SK-N-SH (cell line): ENCODE measurements around the gene SNX1. TPM values are rescaled to one million over a fixed set of nuclear protein-coding genes. Genes with fewer than 3 reads are reported as not detected.

Source experiments
- CTCF ChIA-PET: fragments of 300-600, 350-600 bp; formaldehyde crosslinking; extraction: SDS; loops from one replicate; lab custom pipeline; 2021; lab: Yijun Ruan, JAX
- POLR2A ChIA-PET: fragments of 350-600 bp; sonication (Branson Sonifier 250); formaldehyde crosslinking; extraction: SDS; loops from one replicate; lab custom pipeline; 2020; ENCODE audit warnings: antibody characterized with exemption, inconsistent platforms; lab: Yijun Ruan, JAX
- DNase-seq: peaks from one replicate; pipeline ENCODE4 v3.0.0; 2012
- H2AFZ ChIP-seq: fragments of 200-600 bp; sonication (generic); 2 replicates; pipeline ENCODE4 v1.8.1; 2016; ENCODE audit warnings: antibody characterized with exemption, mild to moderate bottlenecking, low read depth
- H3F3A ChIP-seq: fragments of 200-600 bp; sonication (generic); replicated peaks from 2 replicates; pipeline ENCODE3; 2016; ENCODE audit warnings: antibody characterized with exemption, mild to moderate bottlenecking; ENCODE audit not compliant: insufficient read depth
- H3K27ac ChIP-seq, 2 experiments: fragments of 200-500 bp in 1 of 2; fragments of 200-600 bp in 1 of 2; sonication (Bioruptor generic) in 1 of 2; sonication (generic), shearing (Covaris generic) in 1 of 2; 2 replicates each; pipeline versions ENCODE4 v1.5.1 to v1.6.1; 2014 to 2016; ENCODE audit warnings: low read depth in 2 of 2, inconsistent platforms in 1 of 2, low read length in 1 of 2, mild to moderate bottlenecking in 1 of 2, mixed read lengths in 1 of 2
- H3K27me3 ChIP-seq: fragments of 200-600 bp; sonication (generic), shearing (Covaris generic); 2 replicates; pipeline ENCODE4 v1.6.1; 2016; ENCODE audit warnings: mixed run types; ENCODE audit not compliant: insufficient read depth
- H3K36me3 ChIP-seq, 2 experiments: fragments of 200-500 bp in 1 of 2; fragments of 200-600 bp in 1 of 2; sonication (Bioruptor generic) in 1 of 2; sonication (generic) in 1 of 2; replicated peaks in 1 of 2; 2 replicates each; pipeline versions ENCODE3 to v1.5.1; 2014 to 2016; ENCODE audit warnings: low read length in 1 of 2, mild to moderate bottlenecking in 1 of 2; ENCODE audit not compliant: insufficient read depth in 2 of 2, control insufficient read depth in 1 of 2
- H3K4me1 ChIP-seq, 2 experiments: fragments of 200-500 bp in 1 of 2; fragments of 200-600 bp in 1 of 2; sonication (Bioruptor generic) in 1 of 2; sonication (generic), shearing (Covaris generic) in 1 of 2; 2 replicates each; pipeline versions ENCODE4 v1.5.1 to v1.6.1; 2014 to 2016; ENCODE audit warnings: low read depth in 1 of 2, low read length in 1 of 2, mixed run types in 1 of 2; ENCODE audit not compliant: insufficient read depth in 2 of 2, control insufficient read depth in 1 of 2
- H3K4me2 ChIP-seq: fragments of 200-600 bp; sonication (generic), shearing (Covaris generic); 2 replicates; pipeline ENCODE4 v1.6.1; 2017; ENCODE audit warnings: mixed run types
- H3K4me3 ChIP-seq, 2 experiments: fragments of 200-500 bp in 1 of 2; fragments of 200-600 bp in 1 of 2; sonication (Bioruptor generic) in 1 of 2; sonication (generic), shearing (Covaris generic) in 1 of 2; 2 replicates each; pipeline versions ENCODE4 v1.5.1 to v1.8.1; 2014 to 2016; ENCODE audit warnings: low read depth in 2 of 2, inconsistent platforms in 1 of 2, low read length in 1 of 2, mild to moderate bottlenecking in 1 of 2, mixed read lengths in 1 of 2, moderate library complexity in 1 of 2
- H3K79me2 ChIP-seq: fragments of 200-600 bp; sonication (generic); 2 replicates; pipeline ENCODE4 v1.8.1; 2017; ENCODE audit warnings: mild to moderate bottlenecking; ENCODE audit not compliant: insufficient read depth
- H3K9ac ChIP-seq: fragments of 200-600 bp; sonication (generic); 2 replicates; pipeline ENCODE4 v1.6.1; 2017; ENCODE audit warnings: mixed run types
- H3K9me2 ChIP-seq: fragments of 200-600 bp; sonication (generic); 2 replicates; pipeline ENCODE4 v1.6.1; 2017; ENCODE audit warnings: mixed run types
- H3K9me3 ChIP-seq: fragments of 200-600 bp; sonication (generic); 2 replicates; pipeline ENCODE4 v1.6.1; 2017; ENCODE audit warnings: mixed run types, mild to moderate bottlenecking, moderate library complexity
- H4K20me1 ChIP-seq: fragments of 200-600 bp; sonication (generic); 2 replicates; pipeline ENCODE4 v1.6.1; 2017; ENCODE audit warnings: mild to moderate bottlenecking, mixed run types; ENCODE audit not compliant: insufficient read depth
- CHD2 ChIP-seq: fragments of 150-350 bp; IDR thresholded peaks from 2 replicates; pipeline ENCODE4 v1.6.1; 2018; ENCODE audit warnings: low read length; ENCODE audit not compliant: partially characterized antibody
- ELF1 ChIP-seq: IDR thresholded peaks from 2 replicates; pipeline ENCODE4 v1.4.0; 2012
- EZH2phosphoT487 ChIP-seq: fragments of 200-600 bp; sonication (generic); IDR thresholded peaks from 2 replicates; pipeline ENCODE4 v1.6.1; 2017; ENCODE audit warnings: low read depth, mixed run types, mild to moderate bottlenecking, antibody characterized with exemption, moderate library complexity, borderline replicate concordance
- FOSL2 ChIP-seq: IDR thresholded peaks from 2 replicates; pipeline ENCODE4 v1.4.0; 2012; ENCODE audit warnings: low read depth, mild to moderate bottlenecking, moderate library complexity, borderline replicate concordance
- FOXM1 ChIP-seq: IDR thresholded peaks from 2 replicates; pipeline ENCODE4 v1.4.0; 2012; ENCODE audit warnings: low read depth, mild to moderate bottlenecking
- GABPA ChIP-seq: IDR thresholded peaks from 2 replicates; pipeline ENCODE4 v1.4.0; 2012; ENCODE audit warnings: low read depth, mild to moderate bottlenecking
- GATA2 ChIP-seq: sonication (generic); formaldehyde crosslinking; IDR thresholded peaks from 2 replicates; pipeline ENCODE4 v1.5.0; 2020; ENCODE audit warnings: mild to moderate bottlenecking, missing genetic modification reagents
- JUND ChIP-seq: IDR thresholded peaks from 2 replicates; pipeline ENCODE4 v1.4.0; 2012
- NFIC ChIP-seq: IDR thresholded peaks from 2 replicates; pipeline ENCODE4 v1.4.0; 2012; ENCODE audit warnings: borderline replicate concordance
- NRF1 ChIP-seq: IDR thresholded peaks from 2 replicates; pipeline ENCODE4 v1.6.1; 2012; ENCODE audit warnings: low read depth, mild to moderate bottlenecking, low read length
- RAD21 ChIP-seq: IDR thresholded peaks from 2 replicates; pipeline ENCODE4 v1.6.1; 2012; ENCODE audit warnings: mild to moderate bottlenecking, low read length
- RCOR1 ChIP-seq: fragments of 150-350 bp; IDR thresholded peaks from 2 replicates; pipeline ENCODE4 v1.6.1; 2017; ENCODE audit warnings: antibody characterized with exemption, low read length
- RFX5 ChIP-seq: IDR thresholded peaks from 2 replicates; pipeline ENCODE4 v1.6.1; 2012; ENCODE audit warnings: mild to moderate bottlenecking, improper control_type of control experiment, low read length
- SIN3A ChIP-seq: IDR thresholded peaks from 2 replicates; pipeline ENCODE4 v1.6.1; 2012; ENCODE audit warnings: low read depth, mild to moderate bottlenecking, low read length, moderate library complexity, borderline replicate concordance
- SMC3 ChIP-seq: IDR thresholded peaks from 2 replicates; pipeline ENCODE4 v1.6.1; 2012; ENCODE audit warnings: low read depth, low read length, improper control_type of control experiment
- TAF1 ChIP-seq: IDR thresholded peaks from 2 replicates; pipeline ENCODE4 v1.6.1; 2012; ENCODE audit warnings: low read depth, mild to moderate bottlenecking, low read length, moderate library complexity, borderline replicate concordance
- TCF12 ChIP-seq: IDR thresholded peaks from 2 replicates; pipeline ENCODE4 v1.4.0; 2012
- YY1 ChIP-seq: IDR thresholded peaks from 2 replicates; pipeline ENCODE4 v1.4.0; 2012; ENCODE audit warnings: low read depth, mild to moderate bottlenecking
- WGBS: methylation state at CpG from one replicate; pipeline ENCODE4 v1.1.6; 2017; ENCODE audit warnings: low lambda C conversion rate; 5-methylcytosine and 5-hydroxymethylcytosine counted together
- polyA plus RNA-seq, 3 experiments: library from polyadenylated mRNA; depleted of rRNA; stranded (reverse); fragments of >200 nt; gene quantifications; 2 replicates each; pipeline ENCODE4 v1.2.3, GENCODE V29; 2012
- TF ChIP-seq, protein P1 (sequence below): IDR thresholded peaks from 2 replicates; pipeline ENCODE4 v1.4.0; 2012; ENCODE audit warnings: low read depth
- TF ChIP-seq, protein P2 (sequence below): fragments of 200-600 bp; sonication (generic); IDR thresholded peaks from 2 replicates; pipeline ENCODE4 v1.6.1; 2017; ENCODE audit warnings: antibody characterized with exemption, mild to moderate bottlenecking, moderate library complexity
- TF ChIP-seq, protein P3 (sequence below): IDR thresholded peaks from 2 replicates; pipeline ENCODE4; 2012
- TF ChIP-seq, protein P4 (sequence below): fragments of 150-350 bp; IDR thresholded peaks from 2 replicates; pipeline ENCODE4 v1.6.1; 2017; ENCODE audit warnings: antibody characterized with exemption, low read length, low read depth, borderline replicate concordance
- TF ChIP-seq, protein P5 (sequence below): IDR thresholded peaks from 2 replicates; pipeline ENCODE4 v1.4.0; 2012; ENCODE audit warnings: low read depth, borderline replicate concordance

The SNX1 gene
- polyA plus RNA-seq, 1 of the 3 experiments (the other 2 are of a cell fraction), result 80.7 TPM

DNA sequence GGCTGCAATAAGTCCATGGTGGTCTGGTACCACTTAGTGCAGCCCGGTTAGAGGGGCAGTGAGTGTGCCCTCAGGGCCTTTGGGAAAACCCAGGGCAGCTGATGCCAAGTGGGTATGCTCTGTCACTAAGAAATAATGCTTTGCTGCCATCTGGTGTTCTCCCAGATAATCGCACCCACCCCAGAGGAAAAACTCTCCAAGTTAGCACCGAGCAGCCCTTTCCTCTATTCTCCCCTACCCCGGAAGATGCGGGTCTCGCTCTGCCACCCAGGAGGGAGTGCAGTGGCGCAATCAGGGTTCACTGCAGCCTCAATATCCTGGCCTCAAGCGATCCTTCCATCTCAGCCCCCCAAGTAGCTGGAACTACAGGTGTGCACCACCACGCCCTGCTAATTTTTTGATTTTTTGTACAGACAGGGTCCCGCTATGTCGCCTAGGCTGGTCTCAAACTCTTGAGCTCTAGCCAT, 28.2 kb upstream of the SNX1 start (continued):
- TF ChIP-seq, protein P1, sequence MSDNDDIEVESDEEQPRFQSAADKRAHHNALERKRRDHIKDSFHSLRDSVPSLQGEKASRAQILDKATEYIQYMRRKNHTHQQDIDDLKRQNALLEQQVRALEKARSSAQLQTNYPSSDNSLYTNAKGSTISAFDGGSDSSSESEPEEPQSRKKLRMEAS, result no peak
- TF ChIP-seq JUND (no peak), TCF12 (no peak), NRF1 (no peak), RCOR1 (peak; percentile 68; the same call in 1 of the 2 replicates)
- TF ChIP-seq, protein P2, sequence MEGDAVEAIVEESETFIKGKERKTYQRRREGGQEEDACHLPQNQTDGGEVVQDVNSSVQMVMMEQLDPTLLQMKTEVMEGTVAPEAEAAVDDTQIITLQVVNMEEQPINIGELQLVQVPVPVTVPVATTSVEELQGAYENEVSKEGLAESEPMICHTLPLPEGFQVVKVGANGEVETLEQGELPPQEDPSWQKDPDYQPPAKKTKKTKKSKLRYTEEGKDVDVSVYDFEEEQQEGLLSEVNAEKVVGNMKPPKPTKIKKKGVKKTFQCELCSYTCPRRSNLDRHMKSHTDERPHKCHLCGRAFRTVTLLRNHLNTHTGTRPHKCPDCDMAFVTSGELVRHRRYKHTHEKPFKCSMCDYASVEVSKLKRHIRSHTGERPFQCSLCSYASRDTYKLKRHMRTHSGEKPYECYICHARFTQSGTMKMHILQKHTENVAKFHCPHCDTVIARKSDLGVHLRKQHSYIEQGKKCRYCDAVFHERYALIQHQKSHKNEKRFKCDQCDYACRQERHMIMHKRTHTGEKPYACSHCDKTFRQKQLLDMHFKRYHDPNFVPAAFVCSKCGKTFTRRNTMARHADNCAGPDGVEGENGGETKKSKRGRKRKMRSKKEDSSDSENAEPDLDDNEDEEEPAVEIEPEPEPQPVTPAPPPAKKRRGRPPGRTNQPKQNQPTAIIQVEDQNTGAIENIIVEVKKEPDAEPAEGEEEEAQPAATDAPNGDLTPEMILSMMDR, result peak; percentile 76
- TF ChIP-seq, protein P3, sequence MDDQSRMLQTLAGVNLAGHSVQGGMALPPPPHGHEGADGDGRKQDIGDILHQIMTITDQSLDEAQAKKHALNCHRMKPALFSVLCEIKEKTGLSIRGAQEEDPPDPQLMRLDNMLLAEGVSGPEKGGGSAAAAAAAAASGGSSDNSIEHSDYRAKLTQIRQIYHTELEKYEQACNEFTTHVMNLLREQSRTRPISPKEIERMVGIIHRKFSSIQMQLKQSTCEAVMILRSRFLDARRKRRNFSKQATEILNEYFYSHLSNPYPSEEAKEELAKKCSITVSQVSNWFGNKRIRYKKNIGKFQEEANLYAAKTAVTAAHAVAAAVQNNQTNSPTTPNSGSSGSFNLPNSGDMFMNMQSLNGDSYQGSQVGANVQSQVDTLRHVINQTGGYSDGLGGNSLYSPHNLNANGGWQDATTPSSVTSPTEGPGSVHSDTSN, result no peak

DNA sequence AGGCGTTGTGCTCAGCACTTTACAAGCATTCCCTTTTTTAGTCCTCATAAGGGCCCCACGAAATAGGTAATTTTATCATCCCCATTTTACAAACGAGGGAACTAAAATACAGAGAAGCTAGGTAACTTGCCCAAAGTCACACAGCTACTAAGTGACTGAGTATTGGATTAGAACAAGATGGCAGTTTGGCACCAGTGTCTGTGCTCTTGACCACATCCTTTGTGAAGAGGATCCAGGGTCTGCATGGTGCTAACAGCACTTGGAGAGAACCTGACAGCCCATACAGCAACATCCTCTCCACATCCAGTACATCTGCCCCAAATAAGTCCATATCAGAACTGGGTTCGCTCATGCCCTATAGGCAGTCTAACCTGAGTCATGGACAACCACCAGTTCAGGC, 27.6 kb upstream of the SNX1 start:
- H3K27ac ChIP-seq, result no peak overlapping the region
- no peak overlapping the region for H3K9ac ChIP-seq
- no peaks in the 10 kb centered on the region for H3K79me2 ChIP-seq
- H3K4me2 ChIP-seq, result no peak overlapping the region
- peaks cover 0 to 14% of the 10 kb centered on the region in 2 experiments; a peak in 2 of 4 replicates for H3K4me1 ChIP-seq
- ChIA-PET CTCF (interaction anchor here (0.7 to 7.4 kb wide), 42 partner anchors 8 to 601 kb away, joined by 3 to 94 read pairs (median 4); partner anchors contain the start of genes CIAO2A, DAPK2 and FBXL22), POLR2A (no interaction called here)
- H2AFZ ChIP-seq, result no peak overlapping the region
- no peaks in the 10 kb centered on the region for H3K9me3 ChIP-seq
- no peaks in the 10 kb centered on the region for H3K27me3 ChIP-seq
- no peak for TF ChIP-seq SIN3A
- no peak for TF ChIP-seq GABPA
- TF ChIP-seq FOSL2, result no peak
- TF ChIP-seq, protein P4, sequence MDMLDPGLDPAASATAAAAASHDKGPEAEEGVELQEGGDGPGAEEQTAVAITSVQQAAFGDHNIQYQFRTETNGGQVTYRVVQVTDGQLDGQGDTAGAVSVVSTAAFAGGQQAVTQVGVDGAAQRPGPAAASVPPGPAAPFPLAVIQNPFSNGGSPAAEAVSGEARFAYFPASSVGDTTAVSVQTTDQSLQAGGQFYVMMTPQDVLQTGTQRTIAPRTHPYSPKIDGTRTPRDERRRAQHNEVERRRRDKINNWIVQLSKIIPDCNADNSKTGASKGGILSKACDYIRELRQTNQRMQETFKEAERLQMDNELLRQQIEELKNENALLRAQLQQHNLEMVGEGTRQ, result no peak
- no peak for TF ChIP-seq GATA2 (CRISPR knock-in tag)
- TF ChIP-seq, protein P5, sequence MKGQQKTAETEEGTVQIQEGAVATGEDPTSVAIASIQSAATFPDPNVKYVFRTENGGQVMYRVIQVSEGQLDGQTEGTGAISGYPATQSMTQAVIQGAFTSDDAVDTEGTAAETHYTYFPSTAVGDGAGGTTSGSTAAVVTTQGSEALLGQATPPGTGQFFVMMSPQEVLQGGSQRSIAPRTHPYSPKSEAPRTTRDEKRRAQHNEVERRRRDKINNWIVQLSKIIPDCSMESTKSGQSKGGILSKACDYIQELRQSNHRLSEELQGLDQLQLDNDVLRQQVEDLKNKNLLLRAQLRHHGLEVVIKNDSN, result no peak
- no peak for TF ChIP-seq NFIC
- TF ChIP-seq, protein P3, result no peak
- TF ChIP-seq YY1, result no peak
- no peak for TF ChIP-seq ELF1
- TF ChIP-seq FOXM1, result no peak
- TF ChIP-seq CHD2, result no peak
- no peak for TF ChIP-seq TAF1
- TF ChIP-seq RAD21, result no peak
- no peak for TF ChIP-seq SMC3
- no peak for TF ChIP-seq RFX5
- TF ChIP-seq NRF1, result no peak
- TF ChIP-seq RCOR1, result no peak
- TF ChIP-seq EZH2phosphoT487, result no peak
- no peak for DNase-seq
- 52% methylated on average over 4 of the region's 4 CpGs for WGBS
- no peaks in the 10 kb centered on the region for H3K9me2 ChIP-seq
- no peaks in the 10 kb centered on the region for H4K20me1 ChIP-seq
- peaks cover 27% of the 10 kb centered on the region for H3F3A ChIP-seq
- H3K4me3 ChIP-seq, result no peak overlapping the region
- peaks cover 1 to 15% of the 10 kb centered on the region in 2 experiments for H3K36me3 ChIP-seq
